GM12864 (cell line): ENCODE results near the gene RNF148.
"Not testable (repeated sequence)": the region's sequence is repeated elsewhere in the genome, so short reads cannot be mapped to it uniquely, and the experiment has no call there.

Source experiments
- DNase-seq: peaks from one replicate; pipeline ENCODE4 v3.0.0-alpha.2; 2011; ENCODE audit warnings: low read depth
- H3K4me3 ChIP-seq: 2 replicates; pipeline ENCODE4 v1.5.1; 2011; ENCODE audit warnings: mild to moderate bottlenecking, low read depth, low read length, control low read depth
- CTCF ChIP-seq: IDR thresholded peaks from 2 replicates; pipeline ENCODE4 v1.5.1; 2011; ENCODE audit warnings: low read depth, mild to moderate bottlenecking, moderate library complexity, low read length, control low read depth, inconsistent platforms; ENCODE audit errors: missing control alignments

The RNF148 gene

DNA sequence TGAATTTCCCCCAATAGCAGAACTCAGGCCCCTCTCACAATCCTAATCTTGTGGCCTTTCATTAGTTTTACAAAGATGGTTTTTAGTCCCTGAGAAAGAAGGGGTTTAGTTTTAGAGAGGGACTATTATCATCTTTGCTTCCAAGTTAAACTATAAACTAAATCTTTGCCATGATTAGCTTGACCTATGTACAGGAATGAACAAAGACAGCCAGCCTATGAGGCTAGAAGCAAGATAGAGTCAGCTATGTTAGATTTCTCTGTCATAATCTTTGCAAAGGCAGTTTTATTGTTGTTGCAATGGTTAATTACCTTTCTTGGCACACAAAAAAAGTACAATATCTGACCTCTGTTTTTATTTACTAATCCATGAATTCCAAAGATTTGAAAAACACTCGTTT lies 22.9 kb downstream of the RNF148 start:
- DNase-seq = no peak
- no peak overlapping the region for H3K4me3 ChIP-seq
- no peak for TF ChIP-seq CTCF

GRCh38 chr7:122679269-122679709 lies 23.4 kb downstream of the RNF148 start:
- not testable (repeated sequence) for H3K4me3 ChIP-seq, DNase-seq

DNA sequence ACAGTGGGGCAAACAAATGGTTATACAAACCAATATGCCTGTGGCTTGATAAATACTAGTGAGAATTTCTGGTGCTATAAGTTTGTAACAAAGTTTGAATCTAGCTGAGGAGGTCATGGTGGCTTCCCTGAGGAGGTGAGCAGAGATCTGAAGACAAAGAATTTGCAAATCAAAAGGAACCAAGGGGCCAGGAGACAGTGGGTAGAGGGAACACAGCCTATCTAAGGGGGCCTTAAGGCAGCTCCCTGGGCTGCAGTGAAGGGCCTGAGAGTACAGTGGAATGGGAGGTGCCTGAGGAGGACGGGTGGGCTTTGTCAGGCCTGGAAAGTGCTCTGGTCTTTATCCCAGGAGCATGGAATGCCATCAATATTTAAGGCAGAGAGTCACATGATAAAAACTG lies 25.6 kb downstream of the RNF148 start:
- H3K4me3 ChIP-seq = no peak overlapping the region
- DNase-seq = no peak
- no peak for TF ChIP-seq CTCF

GRCh38 chr7:122676466-122676865 lies 26.3 kb downstream of the RNF148 start:
- no peak for DNase-seq
- no peak overlapping the region for H3K4me3 ChIP-seq
- no peak for TF ChIP-seq CTCF

- DNase-seq = no peak
- TF ChIP-seq CTCF = no peak
- no peak overlapping the region for H3K4me3 ChIP-seq
Observed at GRCh38 chr7:122675621-122676020, 27.1 kb downstream of the RNF148 start.

- no peak overlapping the region for H3K4me3 ChIP-seq
- TF ChIP-seq CTCF = no peak
- no peak for DNase-seq
Observed at GRCh38 chr7:122675011-122675410, 27.7 kb downstream of the RNF148 start.

- DNase-seq = no peak
- no peak for TF ChIP-seq CTCF
- no peak overlapping the region for H3K4me3 ChIP-seq
Observed at GRCh38 chr7:122674502-122674901, 28.2 kb downstream of the RNF148 start.

- TF ChIP-seq CTCF = no peak
- no peak overlapping the region for H3K4me3 ChIP-seq
- DNase-seq = no peak
Observed at GRCh38 chr7:122673951-122674350, 28.8 kb downstream of the RNF148 start.
